Lung microvascular endothelial cell (primary cell): ENCODE data around the gene VDR. TPM values are rescaled to one million over a fixed set of nuclear protein-coding genes. Genes with fewer than 3 reads are reported as not detected.
"Not testable (repeated sequence)": the region's sequence is repeated elsewhere in the genome, so short reads cannot be mapped to it uniquely, and the experiment has no call there.

Experiments used
- DNase-seq, 2 donors: peaks; one replicate each; pipeline versions ENCODE4 v3.0.0 to v3.0.0-alpha.2; 2010; ENCODE audit warnings: low read depth in 2 of 2
- total RNA-seq: library from RNA; depleted of rRNA; stranded (reverse); fragments of >200 nt; gene quantifications from 2 replicates; pipeline ENCODE4 v1.2.1, GENCODE V29; 2014

VDR gene
- total RNA-seq, 1 donor from 2014 or later: not detected

DNA sequence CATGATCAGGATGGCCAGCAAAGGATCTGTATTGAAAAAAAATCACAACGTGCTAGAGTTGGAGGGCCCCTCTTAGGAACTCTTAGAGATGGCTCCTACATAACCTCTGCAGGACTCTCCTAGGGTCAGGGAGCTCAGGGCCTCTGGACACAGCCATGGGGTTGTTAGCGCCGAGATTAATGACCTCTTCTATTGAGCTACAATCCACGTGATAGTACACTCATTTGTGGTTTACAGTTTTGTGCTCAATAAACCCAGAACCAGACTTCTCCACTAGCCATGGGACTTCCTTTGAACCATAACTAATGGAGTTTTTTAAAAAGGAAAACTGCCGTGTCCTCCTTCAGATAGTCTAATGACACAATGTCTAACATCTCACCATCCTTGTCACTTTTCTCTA is 55.5 kb downstream of the VDR start:
- no peak for DNase-seq

DNA sequence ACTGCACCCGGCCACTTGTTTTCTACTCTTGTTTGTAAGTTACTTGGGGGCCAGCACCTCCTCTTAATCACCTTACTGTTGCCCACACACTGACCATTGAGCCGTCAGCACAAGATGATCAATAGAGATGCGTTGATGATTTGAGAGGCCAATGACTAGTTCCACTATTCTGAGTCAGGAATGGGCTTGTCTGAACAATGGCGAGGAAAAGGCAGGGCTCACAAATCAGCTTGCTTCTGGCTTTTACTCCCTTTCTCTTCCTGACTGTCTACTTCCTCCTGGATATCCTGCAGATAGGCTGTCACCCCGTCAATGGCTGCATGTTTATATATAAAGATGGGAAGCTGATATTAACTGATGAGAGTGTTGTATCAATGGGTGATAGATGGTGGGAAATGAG is 55.9 kb downstream of the VDR start:
- DNase-seq: peak; percentile 13 to 37

DNA sequence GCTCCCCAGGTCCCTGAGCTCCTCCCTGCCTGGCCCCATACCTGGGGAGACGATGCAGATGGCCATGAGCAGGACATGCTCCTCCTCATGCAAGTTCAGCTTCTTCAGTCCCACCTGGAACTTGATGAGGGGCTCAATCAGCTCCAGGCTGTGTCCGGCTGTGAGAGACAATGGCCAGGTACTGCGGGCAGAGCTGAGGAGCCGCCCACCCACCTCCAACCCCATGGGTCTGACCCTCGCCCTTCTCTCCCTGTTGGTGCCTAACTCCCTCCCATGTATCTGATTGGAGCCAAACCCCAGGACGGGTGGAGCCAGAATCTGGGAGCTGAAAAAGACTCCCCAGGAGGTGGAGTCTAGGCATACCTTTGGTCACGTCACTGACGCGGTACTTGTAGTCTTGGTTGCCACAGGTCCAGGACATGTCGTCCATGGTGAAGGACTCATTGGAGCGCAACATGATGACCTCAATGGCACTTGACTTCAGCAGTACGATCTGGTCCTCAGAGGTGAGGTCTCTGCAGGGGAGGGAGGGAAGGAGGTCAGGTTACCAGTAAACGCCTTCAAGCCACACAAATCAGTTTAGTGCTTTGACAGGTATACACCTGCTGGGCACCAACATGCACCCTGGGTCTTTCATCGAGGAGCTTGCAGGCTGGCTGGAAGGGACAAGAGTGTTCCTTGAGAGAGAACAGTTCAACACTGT is 58.3 kb downstream of the VDR start:
- no peak for DNase-seq

DNA sequence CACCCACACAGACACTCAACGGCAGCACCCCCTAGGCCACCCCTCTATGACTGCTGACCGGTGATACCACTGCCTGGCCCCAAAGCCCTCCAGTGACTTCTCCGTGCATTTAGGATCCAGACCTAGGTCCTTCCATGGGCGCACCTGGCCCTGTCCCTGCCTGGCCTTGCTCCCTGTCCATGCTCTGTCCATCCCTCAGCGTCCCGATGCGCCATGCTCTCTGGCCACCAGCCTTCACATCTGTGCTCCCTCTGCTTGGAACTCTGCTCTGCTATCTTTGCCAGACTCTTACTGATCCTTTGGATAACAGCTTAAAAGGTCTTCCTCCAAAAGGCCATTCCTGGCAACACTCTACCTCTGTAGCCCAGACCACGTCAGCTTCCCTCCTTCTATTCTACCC is 59.7 kb downstream of the VDR start:
- DNase-seq: no peak

DNA sequence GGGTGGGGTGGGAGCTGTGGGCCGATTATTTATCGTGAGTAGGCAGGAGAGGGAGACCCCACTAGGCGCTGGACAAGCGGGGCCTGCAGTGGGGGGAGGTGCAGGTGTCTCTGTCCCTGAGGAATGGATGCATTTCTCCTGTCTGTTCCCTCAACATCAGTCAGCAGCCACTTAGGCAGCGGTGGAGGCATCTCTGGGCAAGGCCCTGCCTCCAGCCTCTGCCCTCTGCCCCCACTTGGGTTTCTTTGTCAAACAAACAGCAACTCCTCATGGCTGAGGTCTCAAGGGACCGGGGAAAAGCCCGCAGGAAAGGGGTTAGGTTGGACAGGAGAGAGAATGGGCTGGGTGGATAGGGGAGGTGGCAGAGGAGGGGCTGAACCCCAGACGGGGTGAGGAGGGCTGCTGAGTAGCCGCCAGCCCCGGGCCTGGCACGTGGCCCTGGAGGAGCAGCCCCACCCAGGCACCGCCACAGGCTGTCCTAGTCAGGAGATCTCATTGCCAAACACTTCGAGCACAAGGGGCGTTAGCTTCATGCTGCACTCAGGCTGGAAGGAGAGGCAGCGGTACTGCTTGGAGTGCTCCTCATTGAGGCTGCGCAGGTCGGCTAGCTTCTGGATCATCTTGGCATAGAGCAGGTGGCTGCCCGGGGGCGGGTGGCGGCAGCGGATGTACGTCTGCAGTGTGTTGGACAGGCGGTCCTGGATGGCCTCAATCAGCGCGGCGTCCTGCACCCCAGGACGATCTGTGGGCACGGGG is 60.4 kb downstream of the VDR start:
- no peak for DNase-seq

DNA sequence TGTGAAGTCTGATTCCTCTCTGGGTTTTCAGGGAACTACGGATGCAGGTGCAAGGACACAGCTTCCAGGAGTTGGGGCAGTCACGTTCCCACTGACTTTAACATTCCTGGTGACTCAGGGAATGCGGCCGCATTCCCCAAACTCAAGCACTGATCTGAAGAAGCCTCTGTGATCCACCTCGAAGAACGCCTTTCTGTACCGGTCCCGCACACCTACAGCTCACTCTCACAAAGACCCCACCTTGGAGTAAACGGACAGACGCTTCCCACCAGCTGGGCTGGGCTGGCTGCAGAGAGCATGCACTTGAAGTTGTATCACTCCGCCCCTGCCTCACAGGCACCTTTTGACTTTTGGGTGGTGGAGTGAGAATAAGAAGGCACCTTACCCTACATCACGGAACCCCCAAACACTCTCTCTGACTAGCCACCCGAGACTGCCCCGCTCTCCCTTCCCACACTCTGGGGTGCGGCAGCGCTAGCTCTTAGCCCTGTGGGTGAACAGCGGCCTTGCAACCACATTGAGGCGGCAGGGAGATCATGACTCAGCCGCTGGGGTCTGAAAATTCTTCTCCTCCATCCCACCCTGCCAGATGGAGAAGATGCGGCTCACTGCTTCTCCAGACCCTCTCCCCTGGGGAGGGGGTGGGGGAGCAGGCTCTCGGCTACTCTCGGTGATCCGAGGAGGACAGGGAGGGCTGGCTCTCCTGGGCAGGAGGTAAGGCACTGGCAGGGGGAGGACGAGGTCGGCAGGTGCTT is 61.4 kb downstream of the VDR start:
- DNase-seq: no peak

DNA sequence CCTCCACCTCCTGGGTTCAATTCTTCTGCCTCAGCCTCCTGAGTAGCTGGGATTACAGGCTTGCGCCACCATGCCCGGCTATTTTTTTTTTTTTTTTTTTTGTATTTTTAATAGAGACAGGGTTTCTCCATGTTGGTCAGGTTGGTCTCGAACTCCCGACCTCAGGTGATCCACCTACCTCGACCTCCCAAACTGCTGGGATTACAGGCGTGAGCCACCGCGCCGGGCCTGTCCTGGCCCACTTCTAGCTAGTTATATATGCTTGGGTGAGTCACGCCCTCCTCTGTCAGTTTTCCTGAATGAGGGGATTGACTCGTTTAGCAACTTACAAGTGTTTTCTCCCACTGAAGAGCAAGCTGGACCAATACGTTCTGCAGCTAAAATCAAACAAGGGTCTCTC is 62.3 kb downstream of the VDR start:
- not testable (repeated sequence) for DNase-seq

DNA sequence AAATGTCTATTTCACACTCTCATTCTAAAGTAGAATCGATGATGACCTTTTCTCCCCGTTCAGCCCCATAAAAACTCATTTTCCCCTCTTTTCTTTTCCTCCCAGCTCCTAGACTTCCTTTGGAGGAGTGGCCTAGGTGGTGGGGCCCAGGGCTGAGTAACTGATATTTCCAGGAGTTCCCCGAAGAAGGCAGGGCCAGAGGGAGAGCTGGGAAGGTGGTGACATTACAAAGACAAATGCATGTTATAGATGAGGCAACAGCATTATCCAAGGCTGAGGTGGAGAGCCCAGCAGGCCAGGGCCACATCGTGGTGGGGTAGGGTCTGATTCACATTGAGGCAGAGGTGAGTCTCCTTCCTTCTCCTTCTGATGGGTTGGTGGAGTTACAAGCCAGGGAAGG is 62.9 kb downstream of the VDR start:
- DNase-seq: no peak

DNA sequence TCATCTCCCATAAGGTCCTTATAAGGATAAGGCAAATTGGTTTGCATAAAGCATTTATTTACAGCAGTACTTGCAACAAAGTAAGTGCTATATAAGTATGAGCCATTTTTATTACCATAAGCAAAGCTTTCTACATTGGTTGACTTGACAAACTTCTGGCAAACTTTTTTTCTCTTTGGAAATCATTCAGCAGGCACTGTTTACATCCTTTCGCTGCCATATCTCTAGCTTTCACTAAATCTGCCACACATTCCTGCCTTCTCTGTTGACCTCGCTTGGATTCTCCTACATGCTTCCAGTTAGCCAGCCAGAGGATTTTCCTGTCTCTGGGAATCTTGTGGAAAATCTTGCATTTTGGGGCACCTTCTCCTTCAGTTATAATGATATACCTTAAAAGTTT is 63.3 kb downstream of the VDR start:
- no peak for DNase-seq

DNA sequence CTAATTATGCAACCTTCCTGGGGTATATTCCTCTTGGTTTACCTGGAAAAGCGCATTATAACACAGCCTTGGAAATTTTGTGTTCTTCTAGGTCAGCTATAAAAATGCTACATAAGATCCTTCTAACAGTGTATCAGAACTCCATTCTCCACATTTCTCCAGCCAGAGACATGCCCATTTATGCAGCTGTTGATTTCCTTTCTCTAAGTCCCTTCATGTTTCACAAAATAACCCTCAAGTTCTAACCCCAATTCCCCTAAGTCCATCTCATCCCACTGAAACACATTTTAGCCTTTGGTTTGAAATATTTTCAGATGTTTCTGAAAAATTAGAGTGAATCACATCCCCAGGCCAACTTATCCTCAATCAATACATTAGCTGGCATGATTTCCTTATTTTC is 64.2 kb downstream of the VDR start:
- DNase-seq: no peak

DNA sequence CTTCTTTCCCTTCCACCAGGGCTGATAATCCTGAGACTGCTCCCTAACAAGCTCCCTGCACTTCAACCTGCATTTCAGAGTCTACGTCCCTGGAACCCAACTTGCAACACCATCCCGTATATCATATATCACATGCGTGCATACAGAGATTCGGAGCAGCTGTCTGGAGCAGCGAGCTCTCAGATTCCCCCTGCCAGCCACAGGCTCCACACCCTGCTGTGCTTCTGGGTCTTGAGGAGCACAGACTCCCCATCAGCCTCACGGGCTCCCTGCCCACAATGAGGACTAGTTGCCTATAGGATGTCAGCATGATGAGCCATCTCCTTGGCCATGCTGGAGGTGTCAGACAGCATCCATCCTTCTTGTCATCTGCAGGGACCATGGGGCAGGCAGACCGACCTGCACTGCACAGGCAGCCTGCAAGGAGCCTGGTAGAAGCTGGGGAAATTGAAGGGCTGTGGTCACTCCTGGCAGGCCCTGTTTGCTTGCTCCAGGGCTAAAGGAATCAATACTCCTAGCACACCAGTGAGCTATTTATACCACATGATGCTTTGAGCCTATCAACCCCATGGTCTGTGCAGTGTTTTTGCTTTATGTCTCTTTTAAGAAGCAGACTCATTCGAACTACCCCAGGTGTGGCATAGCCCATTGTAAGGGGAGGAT is 65.4 kb downstream of the VDR start:
- DNase-seq: no peak

DNA sequence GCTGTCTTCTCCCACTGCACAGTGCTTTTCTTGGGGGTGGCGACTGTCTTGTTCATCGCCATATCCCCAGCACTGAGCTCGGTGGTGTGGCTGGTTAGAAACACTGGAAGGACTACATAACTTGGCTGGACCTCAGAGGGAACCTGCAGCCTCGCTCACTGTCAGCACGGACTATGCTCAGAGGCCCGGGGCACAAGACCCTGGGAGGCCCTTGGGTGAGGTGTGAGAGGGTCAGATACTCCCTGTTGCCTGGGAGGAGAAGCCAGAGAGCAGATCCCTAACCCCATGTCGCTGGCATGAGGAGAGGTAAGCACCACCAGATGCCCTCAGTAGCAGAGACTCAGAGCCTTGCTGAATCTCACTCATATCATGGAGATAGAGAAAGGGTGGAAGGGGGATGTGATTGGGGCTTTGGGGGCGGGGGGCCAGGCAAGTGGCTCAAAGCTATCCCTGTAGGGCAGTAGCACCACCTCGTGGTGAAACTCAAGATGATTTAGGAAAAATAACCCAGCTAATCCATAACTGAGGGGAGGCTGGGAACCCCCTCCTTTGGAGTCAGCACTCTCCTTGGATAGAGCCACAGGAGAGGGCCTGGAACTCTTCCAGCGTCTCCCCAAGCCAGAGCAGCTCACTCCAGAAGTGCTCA is 66.4 kb downstream of the VDR start:
- peak; percentile 67 to 68 for DNase-seq

DNA sequence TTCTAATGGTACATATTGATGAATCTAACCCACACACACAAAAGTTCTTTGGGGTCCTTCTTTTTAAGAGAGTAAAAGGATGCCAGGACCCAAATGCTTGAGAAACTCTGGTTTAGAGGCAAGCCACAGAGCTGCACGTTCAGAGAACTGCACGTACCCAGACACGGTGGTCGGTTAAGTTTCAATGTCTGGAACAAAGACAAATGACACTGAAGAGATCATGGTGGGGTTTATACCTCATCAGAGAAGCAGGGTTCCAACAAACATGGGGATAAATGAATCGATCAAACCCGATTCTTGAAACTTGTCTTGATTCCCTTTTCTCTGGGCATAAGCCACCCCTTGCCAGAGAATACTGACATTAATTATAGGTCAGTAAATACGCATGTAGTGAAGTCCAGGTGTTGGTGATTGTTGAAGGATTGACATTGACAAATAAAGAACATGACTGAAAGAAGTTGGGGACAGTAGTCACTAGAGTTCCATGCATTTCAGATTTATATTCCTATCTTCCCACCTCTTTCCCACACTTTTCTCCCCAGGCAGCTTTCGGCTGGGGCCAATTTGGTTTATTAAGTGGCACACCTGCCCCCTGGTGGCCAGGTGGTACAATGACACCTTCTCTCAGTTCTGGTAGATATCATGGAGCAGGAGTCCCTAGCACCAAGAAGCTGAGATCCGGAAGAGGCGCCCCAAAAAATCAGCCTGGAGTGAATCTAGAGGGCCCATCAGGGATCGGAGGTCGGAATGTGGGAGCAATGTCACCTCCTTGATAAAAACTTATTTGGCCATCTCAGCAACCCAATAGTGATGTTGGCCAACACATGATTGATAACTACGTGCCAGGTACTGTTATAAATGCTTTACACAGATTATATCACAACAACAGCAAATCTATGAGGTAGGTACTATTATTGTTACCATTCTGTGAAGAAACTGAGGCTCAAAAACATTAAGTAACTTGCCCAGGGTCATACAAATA is 67.3 kb downstream of the VDR start:
- DNase-seq: peak; percentile 84 to 85

DNA sequence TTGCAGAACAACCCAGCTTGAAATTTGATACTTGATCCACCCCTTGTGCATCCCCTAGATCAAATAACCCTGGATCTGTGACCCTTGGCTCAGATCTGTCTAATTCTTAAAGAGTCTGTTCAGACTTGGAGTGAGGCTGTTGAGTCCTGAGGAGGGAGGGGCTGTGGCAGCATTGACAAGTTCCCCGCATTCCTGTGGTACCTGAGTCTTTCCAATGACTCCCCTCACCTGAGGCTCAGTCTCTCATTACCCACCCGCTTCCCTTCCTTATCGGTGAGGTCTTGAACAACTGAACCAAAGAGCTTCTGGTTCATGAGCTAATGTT is 69.0 kb downstream of the VDR start:
- no peak for DNase-seq

DNA sequence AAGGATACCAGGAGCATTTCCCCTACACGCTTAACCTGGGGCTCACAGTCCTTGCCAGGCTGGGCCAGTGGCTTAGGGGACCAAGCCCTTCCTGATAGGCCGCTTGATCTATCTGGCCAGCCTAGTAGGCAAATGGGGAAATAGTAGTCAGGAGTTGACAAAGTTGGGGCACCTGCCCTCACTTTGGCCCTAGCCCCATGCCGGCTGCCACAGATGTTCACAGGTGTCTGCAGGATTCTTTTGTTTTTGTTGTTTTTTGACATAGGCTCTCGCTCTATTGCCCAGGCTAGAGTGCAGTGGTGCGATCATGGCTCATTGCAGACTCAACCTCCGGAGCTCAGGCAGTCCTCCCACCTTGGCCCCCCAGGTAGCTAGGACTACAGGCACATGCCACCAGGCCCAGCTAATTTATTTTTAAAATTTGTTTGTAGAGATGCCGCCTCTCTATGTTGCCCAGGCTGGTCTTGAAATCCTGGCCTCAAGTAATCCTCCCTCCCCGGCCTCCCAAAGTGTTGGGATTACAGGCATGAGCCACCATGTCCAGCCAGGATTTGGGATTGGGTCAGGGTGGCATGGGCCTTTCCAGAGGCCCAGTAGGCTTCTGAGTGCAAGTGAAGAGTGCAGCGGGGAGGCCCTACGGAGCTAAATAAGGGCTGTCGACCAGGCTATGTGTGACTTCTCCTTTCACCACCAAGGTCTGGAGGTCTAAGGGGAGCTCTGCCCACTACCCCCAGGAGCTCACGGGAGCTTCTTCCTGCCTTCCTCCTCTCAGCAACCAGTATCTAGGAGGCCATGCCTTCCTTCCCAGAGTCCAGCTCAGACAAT is 69.6 kb downstream of the VDR start:
- DNase-seq: no peak

DNA sequence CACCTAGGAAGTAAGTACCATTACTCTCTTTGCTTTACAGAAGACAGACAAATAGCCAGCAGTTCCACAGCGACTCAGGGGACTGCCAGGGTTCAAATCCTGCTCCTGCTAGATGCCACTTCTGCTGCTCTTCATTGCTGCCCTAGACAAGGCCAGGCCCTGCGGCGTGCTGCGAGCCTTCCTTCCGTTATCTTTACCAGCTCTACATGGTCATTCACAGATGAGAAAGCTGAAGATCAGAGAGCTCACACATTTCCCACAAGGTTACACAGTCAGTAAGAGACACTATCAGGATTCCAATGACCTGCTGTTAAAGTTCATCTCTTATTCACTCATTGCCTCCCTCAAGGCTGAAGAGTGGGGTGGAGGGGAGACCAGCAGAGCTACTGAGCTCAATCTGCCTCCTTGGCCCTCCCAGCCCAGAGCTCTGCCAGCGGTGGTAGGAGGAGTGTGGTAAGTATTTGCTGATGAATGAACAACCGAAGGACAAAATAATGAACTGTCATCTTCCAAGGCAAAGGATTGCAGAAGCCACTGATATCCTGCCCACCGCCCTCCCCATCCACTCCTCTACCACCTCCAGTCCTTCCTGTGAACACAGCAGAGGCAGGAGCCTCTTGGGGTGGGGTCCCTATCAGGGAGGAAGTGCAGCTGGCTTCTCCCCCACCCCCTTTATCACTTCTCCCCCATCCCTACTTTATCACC is 70.4 kb downstream of the VDR start:
- no peak for DNase-seq

DNA sequence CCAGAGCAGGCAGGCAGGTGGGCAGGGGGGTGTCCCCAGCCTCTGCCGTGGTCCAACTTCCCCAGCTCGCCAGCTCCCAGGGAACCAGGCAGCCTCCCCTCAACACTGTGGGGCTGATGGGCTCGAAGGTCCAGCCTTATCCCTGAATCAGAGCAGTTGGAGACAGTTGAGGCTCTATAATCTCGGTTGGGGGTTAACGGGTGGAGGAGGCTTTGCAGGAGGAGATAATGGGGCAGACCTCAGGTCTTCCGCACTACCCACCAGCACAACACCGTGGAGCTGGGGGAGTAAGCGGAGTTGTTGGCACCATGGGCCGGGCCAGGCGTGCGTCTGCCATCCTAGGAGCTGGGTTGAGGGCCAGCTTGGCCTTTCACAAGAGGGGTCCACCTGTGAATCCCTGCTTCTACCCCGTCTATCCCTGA is 71.2 kb downstream of the VDR start:
- no peak for DNase-seq

DNA sequence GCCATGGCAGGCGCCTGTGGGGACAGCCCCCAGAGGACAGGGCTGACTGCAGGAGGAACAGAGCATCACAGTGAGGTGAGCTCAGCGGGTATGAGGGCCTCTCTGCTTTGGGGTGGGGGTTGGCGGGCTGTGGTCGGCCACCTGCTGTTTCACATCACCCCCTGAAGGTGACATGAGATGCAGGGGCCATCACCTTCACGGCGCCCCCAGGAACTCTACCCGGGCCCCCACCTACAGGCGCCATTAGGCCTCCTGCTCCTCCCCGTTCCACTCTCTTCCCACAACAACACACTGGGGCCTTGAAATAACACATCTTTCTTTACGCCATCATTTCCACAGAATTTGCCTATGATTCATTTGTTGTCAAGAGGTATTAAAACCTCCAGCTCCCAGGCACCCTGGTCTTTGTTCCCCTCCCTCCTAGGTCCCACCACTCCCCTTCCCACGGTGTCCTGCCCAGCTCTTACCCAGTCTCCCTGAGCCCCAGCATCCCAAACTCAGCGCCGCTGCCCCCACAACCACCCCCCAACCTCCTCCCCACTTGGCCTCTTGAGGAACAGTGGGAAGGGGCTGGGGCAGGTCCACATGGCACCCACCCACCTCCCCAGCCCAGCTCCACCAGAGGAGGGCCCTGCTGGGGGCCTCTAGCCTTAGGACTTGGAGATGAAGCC is 72.4 kb downstream of the VDR start:
- DNase-seq: no peak
